Measurements from ENCODE around the gene TMEM184B. TPM values are rescaled to one million over a fixed set of nuclear protein-coding genes. Genes with fewer than 3 reads are reported as not detected.
A peak's percentile ranks its signal among the peaks of the same experiment; 100 is the strongest.

The TMEM184B gene
- total and polyA plus RNA-seq, 2 of the 8 experiments (the other 6 are each of a cell fraction or from before 2014, with no cell fraction given) = 41.6 to 81.0 TPM

DNA sequence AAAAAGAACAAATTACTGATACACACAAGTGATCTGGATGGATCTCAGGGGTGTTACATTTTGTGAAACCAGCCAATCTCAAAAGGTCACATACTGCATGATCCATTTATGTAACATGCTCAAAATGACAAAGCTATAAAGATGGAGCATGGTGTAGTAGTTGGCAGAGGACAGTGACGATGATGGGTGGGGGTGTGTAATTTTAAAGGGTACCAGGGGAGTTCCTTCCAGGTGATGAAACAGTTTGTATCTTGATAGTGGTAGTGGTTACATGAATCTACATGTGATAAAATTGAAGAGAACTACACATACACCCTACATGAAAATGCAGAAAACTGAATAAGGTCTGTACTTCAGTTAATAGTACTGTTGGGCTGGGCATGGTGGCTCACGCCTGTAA, 17.1 kb downstream of the TMEM184B start:
- H4K20me1 ChIP-seq (replicated peaks in 1 of 2; ENCODE audit: control insufficient read depth in 1 of 2, insufficient read depth in 2 of 2, low read length in 2 of 2) = peaks cover 8 to 19% of the 10 kb centered on the region in 2 experiments
- 98% methylated on average over 2 of the region's 2 CpGs; no CpG with 5 or more reads in 1 of the 2 experiments for WGBS, 2 experiments (ENCODE audit: extremely low coverage in 1 of 2, insufficient coverage in 1 of 2, insufficient read length in 1 of 2, insufficient replicate concordance in 2 of 2, low coverage in 1 of 2, low lambda C conversion rate in 2 of 2, missing lambda C conversion rate in 1 of 2)

More for the DNA sequence above, 17.1 kb downstream of the TMEM184B start:
- Histone ChIP-seq H3K4me3 (ENCODE audit: extremely low read depth in 1 of 4, insufficient read depth in 2 of 4, low read depth in 3 of 4, low read length in 4 of 4) (no peak overlapping the region), H3K27me3 (replicated peaks in 1 of 4; ENCODE audit: control insufficient read depth in 3 of 4, extremely low read depth in 1 of 4, insufficient read depth in 3 of 4, low read length in 3 of 4) (no peaks in the 10 kb centered on the region), H3K14ac (ENCODE audit: insufficient read length) (no peak overlapping the region), H3K23me2 (ENCODE audit: low read depth, low read length) (no peaks in the 10 kb centered on the region), H4K91ac (replicated peaks; ENCODE audit: insufficient read length, low read length) (no peak overlapping the region), H3K27ac (ENCODE audit: low read depth, low read length) (no peak overlapping the region), H2BK12ac (ENCODE audit: low read depth, low read length) (no peak overlapping the region), H3K18ac (ENCODE audit: extremely low read depth, low read length) (no peak overlapping the region), H3K23ac (ENCODE audit: insufficient read length) (no peak overlapping the region), H3K36me3 (ENCODE audit: control insufficient read depth in 2 of 4, insufficient read depth in 4 of 4, low read length in 3 of 4) (no peaks in the 10 kb centered on the region), H4K5ac (ENCODE audit: insufficient read length, low read depth, low read length) (no peak overlapping the region), H3K4ac (replicated peaks; ENCODE audit: insufficient read length, low read depth, low read length) (no peak overlapping the region), H3K9ac (replicated peaks in 1 of 4; ENCODE audit: extremely low read depth in 1 of 4, low read depth in 3 of 4, low read length in 3 of 4) (no peak overlapping the region), H2BK120ac (replicated peaks; ENCODE audit: low read depth, low read length) (no peak overlapping the region), H3K9me3 (ENCODE audit: insufficient read depth in 2 of 2, low read depth in 1 of 2, low read length in 1 of 2) (no peaks in the 10 kb centered on the region), H3K4me1 (replicated peaks in 1 of 4; ENCODE audit: control insufficient read depth in 3 of 4, insufficient read depth in 4 of 4, low read length in 3 of 4) (peaks cover 0 to 7% (median 3%) of the 10 kb centered on the region in 4 experiments; a peak in 4 of 7 replicates), H2AK5ac (ENCODE audit: low read depth, low read length) (no peak overlapping the region), H3K79me2 (ENCODE audit: control insufficient read depth in 1 of 2, insufficient read depth in 2 of 2, low read length in 2 of 2) (peaks cover 6 to 65% of the 10 kb centered on the region in 2 experiments; a peak in 3 of 4 replicates), H2BK5ac (ENCODE audit: low read depth, low read length) (no peak overlapping the region), H2BK20ac (ENCODE audit: low read length) (no peak overlapping the region), H3K4me2 (ENCODE audit: insufficient read depth in 1 of 2, low read depth in 2 of 2, low read length in 2 of 2) (no peak overlapping the region), H3K79me1 (ENCODE audit: low read depth, low read length) (peaks cover 11% of the 10 kb centered on the region), H4K8ac (ENCODE audit: extremely low read depth, insufficient read depth, low read length) (no peak overlapping the region), H2AFZ (ENCODE audit: low read length) (no peak overlapping the region), H3K56ac (replicated peaks; ENCODE audit: insufficient read length, low read depth, low read length) (no peak overlapping the region), H2BK15ac (ENCODE audit: low read length) (no peak overlapping the region)
- CTCF ChIA-PET (ENCODE audit: partially characterized antibody) = interaction anchor here (1.9 kb wide), 1 partner anchor 10 kb away, joined by 4 read pairs; no protein-coding TSS in a partner anchor
- FAIRE-seq (peak; percentile 42), DNase-seq (ENCODE audit: low read depth in 1 of 2, low spot score in 2 of 2) (no peak)
- TF ChIP-seq SRF (IDR thresholded peaks at IDR 0.05; ENCODE audit: low read depth, low read length) (no peak), POU5F1 (IDR thresholded peaks at IDR 0.05; ENCODE audit: low read depth, low read length) (no peak), TAF1 (IDR thresholded peaks at IDR 0.05; ENCODE audit: low read depth, low read length) (no peak), CBX5 (IDR thresholded peaks at IDR 0.05; ENCODE audit: low read depth, low read length) (no peak), POLR2AphosphoS5 (IDR thresholded peaks at IDR 0.05; ENCODE audit: low read depth, low read length) (no peak), TBP (IDR thresholded peaks at IDR 0.05; ENCODE audit: low read depth, low read length) (no peak), CBX8 (IDR thresholded peaks at IDR 0.05; ENCODE audit: borderline replicate concordance, low read depth, low read length) (no peak), HDAC2 (IDR thresholded peaks at IDR 0.05; ENCODE audit: borderline replicate concordance in 1 of 2, low read depth in 2 of 2, low read length in 2 of 2) (no peak), CTBP2 (IDR thresholded peaks at IDR 0.05; ENCODE audit: borderline replicate concordance, insufficient read depth, insufficient read length, low read length) (no peak)
- POLR2A ChIA-PET (ENCODE audit: partially characterized antibody) = interaction anchor here (0.9 kb wide), 1 partner anchor 11 kb away, joined by 3 read pairs; no protein-coding TSS in a partner anchor
